GM19467 (cell line): Measurements from ENCODE around the gene DLK1.

ENCODE experiments used
- ATAC-seq: cut with Tn5 transposase; IDR thresholded peaks from one replicate; pipeline ENCODE4 v1.9.1; 2021; ENCODE audit warnings: mild to moderate bottlenecking, moderate library complexity; ENCODE audit not compliant: unreplicated experiment

The DLK1 gene

DNA sequence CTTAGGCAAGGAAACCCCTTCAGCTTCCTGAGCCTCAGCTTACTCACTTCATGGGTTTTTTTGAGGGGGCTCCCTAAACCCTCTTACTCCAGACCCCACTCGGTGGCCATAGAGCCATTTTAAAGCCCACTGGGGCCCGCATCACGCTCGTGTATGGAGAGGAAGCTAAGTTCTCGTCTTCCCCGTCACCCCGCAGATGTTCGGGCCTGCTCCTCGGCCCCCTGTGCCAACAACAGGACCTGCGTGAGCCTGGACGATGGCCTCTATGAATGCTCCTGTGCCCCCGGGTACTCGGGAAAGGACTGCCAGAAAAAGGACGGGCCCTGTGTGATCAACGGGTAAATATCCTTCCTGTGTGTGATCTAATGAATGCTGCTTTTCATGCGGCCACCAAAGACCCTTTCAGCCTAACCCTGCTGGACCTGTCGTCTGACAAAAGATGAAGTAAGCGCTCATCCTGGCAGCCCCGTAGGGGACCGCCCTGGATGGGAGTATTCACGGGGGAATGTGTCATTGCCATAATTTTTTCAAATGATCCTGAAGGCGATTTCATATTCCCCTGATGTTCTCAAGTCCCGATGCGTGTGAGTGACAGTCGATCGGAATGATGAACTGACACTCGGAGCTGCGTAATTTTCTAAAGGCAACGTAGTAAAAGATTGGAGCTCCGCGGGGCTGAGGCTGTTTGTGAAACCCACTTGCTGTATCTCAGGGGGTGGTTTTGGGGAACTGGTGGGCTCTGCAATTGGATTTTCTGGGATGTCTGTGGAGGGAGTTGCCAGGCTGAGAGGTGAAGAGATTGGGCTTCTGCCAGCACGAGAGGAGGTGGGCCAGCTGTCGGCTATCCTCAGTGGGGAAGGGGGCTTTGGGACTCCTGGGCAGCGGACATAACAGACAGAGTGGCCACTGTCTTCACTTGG, 5.4 kb downstream of the DLK1 start:
- ATAC-seq, result no peak

- no peak for ATAC-seq
Measured at GRCh38 chr14:100732766-100733100, 6.0 kb downstream of the DLK1 start.

DNA sequence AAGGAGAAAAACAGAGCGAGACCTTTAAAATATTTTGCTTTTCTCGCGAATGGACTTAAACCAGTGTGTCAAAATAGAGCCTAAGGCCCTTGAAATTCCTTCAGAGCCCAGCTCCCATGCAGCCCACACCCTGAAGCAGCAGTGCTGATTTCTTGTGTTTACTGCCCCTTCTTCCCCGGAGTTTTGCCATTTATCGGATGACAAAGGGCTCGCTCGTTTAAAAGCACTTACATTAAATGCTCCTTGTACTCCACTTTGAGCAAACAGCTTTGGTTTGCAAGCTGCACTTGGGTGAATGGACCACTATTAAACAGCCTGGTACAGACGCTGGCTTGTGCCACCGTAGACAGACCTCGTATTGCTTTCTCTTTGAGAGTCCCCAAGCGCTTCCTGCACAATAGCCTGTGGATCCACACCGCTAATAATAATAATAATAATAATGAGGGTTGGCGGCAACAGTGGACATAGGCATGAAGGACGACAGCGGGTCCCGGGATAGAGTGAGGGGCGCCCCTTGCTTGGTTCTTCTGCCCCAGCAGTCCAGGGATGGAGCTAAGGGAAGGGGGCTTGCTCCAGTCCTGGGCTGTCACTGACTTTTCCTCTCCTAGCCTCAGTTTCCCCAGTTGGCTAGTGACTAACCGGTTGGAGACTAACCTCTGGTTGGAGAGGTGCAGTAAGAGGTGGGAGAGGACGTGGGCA, 6.6 kb downstream of the DLK1 start:
- no peak for ATAC-seq

DNA sequence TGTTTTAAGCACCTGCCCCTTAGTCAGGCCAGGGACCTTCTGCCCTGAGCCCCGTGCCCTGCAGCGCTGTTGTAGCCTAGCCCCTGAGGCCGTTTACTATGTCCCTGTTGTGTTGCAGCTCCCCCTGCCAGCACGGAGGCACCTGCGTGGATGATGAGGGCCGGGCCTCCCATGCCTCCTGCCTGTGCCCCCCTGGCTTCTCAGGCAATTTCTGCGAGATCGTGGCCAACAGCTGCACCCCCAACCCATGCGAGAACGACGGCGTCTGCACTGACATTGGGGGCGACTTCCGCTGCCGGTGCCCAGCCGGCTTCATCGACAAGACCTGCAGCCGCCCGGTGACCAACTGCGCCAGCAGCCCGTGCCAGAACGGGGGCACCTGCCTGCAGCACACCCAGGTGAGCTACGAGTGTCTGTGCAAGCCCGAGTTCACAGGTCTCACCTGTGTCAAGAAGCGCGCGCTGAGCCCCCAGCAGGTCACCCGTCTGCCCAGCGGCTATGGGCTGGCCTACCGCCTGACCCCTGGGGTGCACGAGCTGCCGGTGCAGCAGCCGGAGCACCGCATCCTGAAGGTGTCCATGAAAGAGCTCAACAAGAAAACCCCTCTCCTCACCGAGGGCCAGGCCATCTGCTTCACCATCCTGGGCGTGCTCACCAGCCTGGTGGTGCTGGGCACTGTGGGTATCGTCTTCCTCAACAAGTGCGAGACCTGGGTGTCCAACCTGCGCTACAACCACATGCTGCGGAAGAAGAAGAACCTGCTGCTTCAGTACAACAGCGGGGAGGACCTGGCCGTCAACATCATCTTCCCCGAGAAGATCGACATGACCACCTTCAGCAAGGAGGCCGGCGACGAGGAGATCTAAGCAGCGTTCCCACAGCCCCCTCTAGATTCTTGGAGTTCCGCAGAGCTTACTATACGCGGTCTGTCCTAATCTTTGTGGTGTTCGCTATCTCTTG, 7.6 kb downstream of the DLK1 start:
- ATAC-seq, result no peak

- no peak for ATAC-seq
Measured at GRCh38 chr14:100735271-100735670, 8.6 kb downstream of the DLK1 start.

- ATAC-seq, result no peak
Measured at GRCh38 chr14:100736269-100737180, 9.8 kb downstream of the DLK1 start.

DNA sequence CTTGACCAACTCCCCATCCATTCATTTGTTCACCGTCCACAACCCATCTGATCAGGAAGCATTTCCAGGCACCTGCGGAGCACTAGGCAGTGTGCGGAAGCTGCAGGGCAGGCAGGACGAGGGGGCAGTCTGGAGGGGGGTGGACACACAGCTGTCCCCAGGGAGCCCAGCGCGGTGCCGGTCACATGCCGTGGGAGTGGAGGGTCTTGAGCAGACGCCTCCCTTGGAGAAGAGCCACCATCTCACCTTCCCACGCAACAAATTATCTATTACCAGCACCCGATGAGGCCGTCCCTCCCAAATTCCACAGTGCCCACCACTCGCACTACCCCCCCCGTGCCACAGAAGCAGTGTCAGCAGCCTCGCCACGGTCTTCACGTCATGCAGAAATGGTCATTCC, 10.8 kb downstream of the DLK1 start:
- no peak for ATAC-seq

DNA sequence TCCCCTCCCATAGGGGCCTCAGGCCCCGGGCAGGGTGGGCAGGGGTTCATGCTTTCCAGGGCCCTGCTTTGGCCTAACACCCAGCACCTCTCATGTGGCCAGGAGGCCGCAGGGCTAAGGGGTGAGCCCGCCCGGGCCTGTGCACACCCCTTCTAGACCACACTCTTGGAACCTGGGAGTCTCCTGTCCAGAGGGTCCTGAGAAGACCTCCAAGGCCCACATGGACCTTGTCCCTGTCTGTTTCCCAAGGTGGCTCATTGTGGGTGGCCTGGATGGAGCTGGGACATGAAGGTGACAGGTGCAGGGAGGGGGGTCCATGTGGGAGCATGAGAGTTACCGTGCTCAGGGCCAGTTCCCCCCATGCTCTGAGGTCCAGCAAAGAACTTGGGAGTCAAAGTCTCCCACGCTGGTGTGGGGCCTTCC, 11.6 kb downstream of the DLK1 start:
- ATAC-seq, result no peak

DNA sequence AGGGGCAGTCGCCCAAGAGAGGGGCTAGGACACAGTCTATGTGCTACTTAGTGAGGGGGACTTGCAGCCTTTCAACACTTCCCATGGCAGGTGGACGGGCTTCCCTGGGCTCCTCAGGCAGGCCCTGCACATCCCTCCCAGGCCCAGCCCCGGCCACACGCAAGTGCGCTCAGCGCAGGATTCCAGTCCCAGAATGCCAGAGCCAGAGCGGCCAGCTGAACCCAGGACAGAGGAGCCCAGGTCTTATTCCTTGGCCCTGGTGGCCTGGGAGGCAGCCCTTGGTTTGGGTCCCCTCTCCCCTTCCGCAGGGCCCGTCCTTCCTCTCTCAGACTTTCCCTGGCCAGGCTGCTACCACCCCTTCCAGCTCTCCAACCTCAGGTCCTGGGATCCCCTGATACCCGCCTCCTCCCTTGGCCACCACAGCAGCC, 12.0 kb downstream of the DLK1 start:
- no peak for ATAC-seq

- no peak for ATAC-seq
Measured at GRCh38 chr14:100739306-100739705, 12.6 kb downstream of the DLK1 start.

GRCh38 chr14:100740196-100740825, 13.6 kb downstream of the DLK1 start:
- ATAC-seq, result no peak

DNA sequence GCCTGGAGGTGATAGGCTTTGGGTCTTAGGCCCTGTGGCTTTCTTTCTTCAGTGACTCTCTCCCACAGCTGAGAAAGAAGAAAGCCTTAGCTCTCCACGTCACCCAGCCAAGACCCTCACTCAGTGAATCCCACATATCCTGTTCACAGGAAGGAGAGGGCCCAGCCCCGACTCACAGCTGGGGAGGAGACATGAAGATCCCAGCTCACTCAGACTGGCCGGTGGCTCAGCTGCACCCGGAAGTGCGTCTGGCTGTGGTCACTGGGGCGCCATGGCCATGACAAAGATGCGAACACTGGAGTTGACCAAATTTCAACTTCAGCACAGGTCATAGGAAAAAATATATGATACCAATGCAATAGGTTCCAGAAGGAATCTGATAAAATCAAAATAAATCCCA, 14.2 kb downstream of the DLK1 start:
- no peak for ATAC-seq

GRCh38 chr14:100741966-100742365, 15.3 kb downstream of the DLK1 start:
- no peak for ATAC-seq

GRCh38 chr14:100746326-100746725, 19.6 kb downstream of the DLK1 start:
- no peak for ATAC-seq

DNA sequence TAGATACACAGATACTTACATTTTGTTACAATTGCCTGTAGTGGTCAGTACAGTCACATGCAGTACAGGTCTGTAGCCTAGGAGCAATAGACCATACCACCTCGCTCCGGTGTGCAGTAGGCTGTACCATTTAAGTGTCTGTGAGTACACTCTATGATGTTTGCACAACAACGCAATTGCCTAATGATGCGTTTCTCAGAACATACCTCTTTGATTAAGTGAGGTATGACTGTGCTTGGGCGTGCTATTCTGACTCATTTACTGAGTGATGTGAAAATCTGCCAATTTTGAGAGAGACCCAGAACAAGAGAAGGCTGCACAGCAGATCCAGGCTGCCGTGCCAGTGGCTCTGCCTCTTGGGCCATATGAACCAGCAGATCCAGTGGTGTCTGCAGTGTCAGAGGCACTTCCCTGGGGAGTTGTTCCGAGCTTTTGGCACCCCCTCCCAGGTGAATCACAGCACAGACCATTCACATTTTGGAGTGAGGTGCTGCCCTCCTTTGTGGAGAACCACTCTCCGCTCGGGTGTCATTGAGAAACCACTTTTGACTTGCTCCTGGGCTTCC, 20.4 kb downstream of the DLK1 start:
- ATAC-seq, result no peak

DNA sequence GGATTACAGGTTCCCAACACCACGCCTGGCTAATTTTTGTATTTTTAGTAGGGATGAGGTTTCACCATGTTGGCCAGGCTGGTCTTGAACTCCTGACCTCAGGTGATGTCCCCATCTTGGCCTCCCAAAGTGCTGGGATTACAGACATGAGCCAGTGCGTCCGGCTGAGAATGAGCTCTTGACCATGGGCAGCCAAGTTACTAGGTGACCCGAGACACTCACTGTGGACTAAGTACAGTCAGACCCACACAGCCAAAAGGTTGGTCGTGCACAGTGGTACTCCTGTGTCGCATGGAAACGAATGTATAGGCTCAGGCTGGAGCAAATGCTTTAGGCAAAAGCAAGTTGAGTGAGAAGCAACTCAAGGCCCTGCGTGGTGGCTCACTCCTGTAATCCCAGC, 21.0 kb downstream of the DLK1 start:
- ATAC-seq, result no peak

GRCh38 chr14:100748403-100748802, 21.7 kb downstream of the DLK1 start:
- no peak for ATAC-seq

GRCh38 chr14:100748944-100749343, 22.3 kb downstream of the DLK1 start:
- no peak for ATAC-seq

DNA sequence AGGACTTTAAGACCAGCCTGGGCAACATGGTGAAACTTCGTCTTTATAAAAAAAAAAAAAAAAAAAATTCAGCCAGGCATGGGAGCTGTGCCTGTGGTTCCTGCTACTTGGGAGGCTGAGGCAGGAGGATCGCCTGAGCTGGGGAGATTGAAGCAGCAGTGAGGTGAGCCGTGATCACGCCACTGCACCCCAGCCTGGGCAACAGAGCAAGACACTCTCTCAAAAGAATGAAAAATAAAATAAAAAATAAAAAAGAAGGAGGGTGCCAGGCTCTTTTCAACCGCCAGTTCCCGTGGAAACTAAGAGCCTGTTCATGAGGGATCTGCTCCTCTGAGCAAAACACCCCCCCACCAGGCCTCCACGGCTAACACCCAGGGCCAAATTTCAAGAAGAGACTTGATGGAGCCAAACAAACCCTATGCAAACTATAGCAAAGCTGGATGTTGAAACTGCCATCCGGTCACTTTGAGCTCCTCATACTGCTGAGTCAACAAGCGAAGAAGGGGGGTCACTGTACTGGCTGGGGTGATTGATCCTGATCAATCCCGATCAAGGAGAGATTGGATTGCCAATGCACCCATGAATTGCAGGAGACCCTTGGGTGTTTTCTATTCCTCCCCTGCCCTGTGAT, 23.4 kb downstream of the DLK1 start:
- no peak for ATAC-seq
